Esophagus squamous epithelium (tissue), 5 donors: ENCODE data around the gene CLMP. TPM values are rescaled to one million over a fixed set of nuclear protein-coding genes. Genes with fewer than 3 reads are reported as not detected.

Source experiments
- DNase-seq: peaks from one replicate; lab custom pipeline; 2025; lab: John Stamatoyannopoulos, UW
- H3K27ac ChIP-seq, 4 donors: fragments of 200-600 bp; sonication (generic); one replicate each; pipeline ENCODE4 v1.5.1; 2016 to 2019; ENCODE audit warnings: mild to moderate bottlenecking in 1 of 4
- H3K27me3 ChIP-seq, 4 donors: fragments of 200-600 bp; sonication (generic); 1 replicate in 3 of 4; 2 replicates in 1 of 4; pipeline versions ENCODE4 v1.5.1 to v1.6.0; 2017 to 2021; ENCODE audit warnings: antibody characterized with exemption in 1 of 4
- H3K36me3 ChIP-seq, 3 donors: fragments of 200-600 bp; sonication (generic); one replicate each; pipeline ENCODE4 v1.5.1; 2016 to 2019
- H3K4me1 ChIP-seq, 3 donors: fragments of 200-600 bp; sonication (generic); one replicate each; pipeline ENCODE4 v1.5.1; 2017 to 2019
- H3K4me3 ChIP-seq, 4 donors: fragments of 200-600 bp; sonication (generic); 1 replicate in 3 of 4; 2 replicates in 1 of 4; pipeline ENCODE4 v1.5.1; 2016 to 2019; ENCODE audit warnings: mild to moderate bottlenecking in 2 of 4, moderate library complexity in 1 of 4
- H3K9me3 ChIP-seq, 3 donors: fragments of 200-600 bp; sonication (generic); one replicate each; pipeline ENCODE4 v1.5.1; 2016 to 2019
- CTCF ChIP-seq, 6 experiments: fragments of 450-650 bp in 4 of 6; fragments of 200-600 bp in 2 of 6; sonication (generic) in 2 of 6; IDR thresholded peaks; one replicate each; pipeline ENCODE4 v1.5.1; 2016 to 2019; ENCODE audit warnings: antibody characterized with exemption in 6 of 6, mild to moderate bottlenecking in 4 of 6, moderate library complexity in 4 of 6
- POLR2A ChIP-seq, 4 donors: fragments of 450-650 bp; IDR thresholded peaks; one replicate each; pipeline ENCODE4 v1.6.1; 2017; ENCODE audit warnings: antibody characterized with exemption in 4 of 4, mild to moderate bottlenecking in 4 of 4, moderate library complexity in 3 of 4
- WGBS, 2 donors: methylation state at CpG; one replicate each; pipeline ENCODE4 v1.1.5; 2018; 5-methylcytosine and 5-hydroxymethylcytosine counted together
- intact Hi-C: fragments of 100-400 bp; cut with DNase I; formaldehyde crosslinking; loops from one replicate; pipeline ENCODE4 v1.15.0; 2022
- total RNA-seq, 4 donors: library from RNA; depleted of rRNA; stranded (reverse); fragments of >200 nt; gene quantifications; one replicate each; pipeline ENCODE4 v1.1.0, GENCODE V29; 2016
- donor health status: DM: yes; HTN: yes; CAD: no.

The CLMP gene
- total RNA-seq, 4 donors from 2014 or later, result 4.8 to 47.9 (median 15.2) TPM

- TF ChIP-seq CTCF (IDR thresholded peaks at IDR 0.05) (no peak), POLR2A (IDR thresholded peaks at IDR 0.05) (no peak)
- Histone ChIP-seq H3K4me1 (peaks cover 4 to 14% (median 4%) of the 10 kb centered on the region in 3 donors), H3K4me3 (no peak overlapping the region), H3K27ac (no peak overlapping the region), H3K9me3 (no peaks in the 10 kb centered on the region), H3K36me3 (peaks cover 0 to 4% (median 0%) of the 10 kb centered on the region in 3 donors), H3K27me3 (no peaks in the 10 kb centered on the region)
- DNase-seq, result no peak
- WGBS, 2 donors, result 92 to 100% methylated on average over 1 of the region's 1 CpG
- intact Hi-C loops, result no loop called here
Observed at GRCh38 chr11:123080015-123080414, 115.0 kb downstream of the CLMP start.

- TF ChIP-seq CTCF (IDR thresholded peaks at IDR 0.05) (no peak), POLR2A (IDR thresholded peaks at IDR 0.05) (no peak)
- WGBS, 2 donors, result 87 to 92% methylated on average over 2 of the region's 2 CpGs
- Histone ChIP-seq H3K4me1 (peaks cover 0 to 15% (median 0%) of the 10 kb centered on the region in 3 donors), H3K4me3 (no peak overlapping the region), H3K27me3 (no peaks in the 10 kb centered on the region), H3K27ac (no peak overlapping the region), H3K9me3 (no peaks in the 10 kb centered on the region), H3K36me3 (peaks cover 0 to 13% (median 0%) of the 10 kb centered on the region in 3 donors)
- DNase-seq, result no peak
- intact Hi-C loops, result no loop called here
Observed at GRCh38 chr11:123076484-123076883, 118.6 kb downstream of the CLMP start.

- WGBS, 2 donors, result 82 to 95% methylated on average over 6 to 12 of the region's 14 CpGs
- peaks cover 0 to 34% (median 7%) of the 10 kb centered on the region in 3 donors for H3K4me1 ChIP-seq
Observed at GRCh38 chr11:123073343-123074057, 121.5 kb downstream of the CLMP start.

GRCh38 chr11:123072762-123073161 lies 122.3 kb downstream of the CLMP start:
- intact Hi-C loops, result no loop called here
- no peaks in the 10 kb centered on the region for H3K27me3 ChIP-seq
- no peak overlapping the region for H3K4me3 ChIP-seq
- TF ChIP-seq CTCF (IDR thresholded peaks at IDR 0.05) (no peak), POLR2A (IDR thresholded peaks at IDR 0.05) (no peak)
- peaks cover 0 to 13% (median 0%) of the 10 kb centered on the region in 3 donors for H3K36me3 ChIP-seq
- H3K9me3 ChIP-seq, result no peaks in the 10 kb centered on the region
- H3K27ac ChIP-seq, result no peak overlapping the region
- DNase-seq, result no peak
- peaks cover 0 to 37% (median 7%) of the 10 kb centered on the region in 3 donors for H3K4me1 ChIP-seq

More at GRCh38 chr11:123073343-123074057, 121.5 kb downstream of the CLMP start:
- no peaks in the 10 kb centered on the region for H3K27me3 ChIP-seq
- no peak overlapping the region for H3K4me3 ChIP-seq
- DNase-seq, result no peak
- H3K36me3 ChIP-seq, result peaks cover 0 to 13% (median 0%) of the 10 kb centered on the region in 3 donors
- no peaks in the 10 kb centered on the region for H3K9me3 ChIP-seq
- TF ChIP-seq CTCF (IDR thresholded peaks at IDR 0.05), result no peak
- no peak for TF ChIP-seq POLR2A (IDR thresholded peaks at IDR 0.05)
- intact Hi-C loops, result no loop called here
- H3K27ac ChIP-seq, result no peak overlapping the region

GRCh38 chr11:123072332-123072761 lies 122.7 kb downstream of the CLMP start:
- H3K36me3 ChIP-seq, result peaks cover 0 to 13% (median 0%) of the 10 kb centered on the region in 3 donors
- H3K27ac ChIP-seq, result no peak overlapping the region
- intact Hi-C loops, result no loop called here
- no peaks in the 10 kb centered on the region for H3K9me3 ChIP-seq
- peaks cover 0 to 37% (median 7%) of the 10 kb centered on the region in 3 donors for H3K4me1 ChIP-seq
- H3K4me3 ChIP-seq, result no peak overlapping the region
- no peak for TF ChIP-seq CTCF (IDR thresholded peaks at IDR 0.05)
- no peak for TF ChIP-seq POLR2A (IDR thresholded peaks at IDR 0.05)
- DNase-seq, result no peak
- no peaks in the 10 kb centered on the region for H3K27me3 ChIP-seq
- 32 to 44% methylated on average over 2 of the region's 2 CpGs for WGBS, 2 donors
